HepG2 (cell line): ENCODE results near the gene LURAP1L. TPM values are rescaled to one million over a fixed set of nuclear protein-coding genes. Genes with fewer than 3 reads are reported as not detected.

ENCODE experiments used
- ATAC-seq: fragments of 200-7000 bp; cut with Tn5 transposase; 3 replicates; pipeline ENCODE4 v1.9.1; 2020; ENCODE audit warnings: mild to moderate bottlenecking, moderate library complexity
- Bru-seq: library from RNA; stranded (reverse); fragments of 400-500 nt; gene quantifications from one replicate; lab custom pipeline; 2021; lab: Mats Ljungman, UMichigan
- BruChase-seq, 2 experiments: library from RNA; stranded (reverse); fragments of 400-500 nt; gene quantifications; one replicate each; lab custom pipeline; 2021; lab: Mats Ljungman, UMichigan
- BruUV-seq: library from RNA; stranded (reverse); fragments of 400-500 nt; replicated peaks from 2 replicates; lab custom pipeline; 2021; lab: Mats Ljungman, UMichigan
- CTCF ChIA-PET: fragments of 300-600 bp; formaldehyde crosslinking; extraction: SDS; loops from one replicate; lab custom pipeline; 2021; ENCODE audit warnings: low total read pairs, inconsistent platforms, low intra/inter-chr PET ratio; lab: Yijun Ruan, JAX
- POLR2A ChIA-PET: fragments of 350-600 bp; sonication (Branson Sonifier 250); formaldehyde crosslinking; loops from one replicate; lab custom pipeline; 2020; ENCODE audit warnings: antibody characterized with exemption, inconsistent platforms; lab: Yijun Ruan, JAX
- DNase-seq: peaks from one replicate; pipeline ENCODE4 v3.0.0-alpha.2; 2015; ENCODE audit warnings: low spot score
- FAIRE-seq: peaks from 3 replicates; lab custom pipeline; 2011; peaks lifted over from hg19 to GRCh38; lab: Jason Lieb, UNC
- H2AFZ ChIP-seq: one replicate; pipeline ENCODE4 v1.6.1; 2011; ENCODE audit warnings: low read length, inconsistent platforms
- H3K27ac ChIP-seq: fragments of 300-600 bp; 3 replicates; pipeline ENCODE4 v1.8.0; 2011; ENCODE audit warnings: mixed run types, mild to moderate bottlenecking, mixed read lengths, low read length, inconsistent platforms; ENCODE audit not compliant: insufficient read depth; ENCODE audit errors: extremely low read length
- H3K27me3 ChIP-seq, 2 experiments: fragments of 200-600 bp in 1 of 2; 2 replicates in 1 of 2; 3 replicates in 1 of 2; pipeline versions ENCODE4 v1.6.0 to v1.8.0; 2011; ENCODE audit warnings: low read length in 2 of 2, mild to moderate bottlenecking in 2 of 2, moderate library complexity in 2 of 2, inconsistent platforms in 1 of 2; ENCODE audit not compliant: insufficient read depth in 2 of 2, control insufficient read depth in 1 of 2
- H3K36me3 ChIP-seq, 2 experiments: fragments of 200-600 bp in 1 of 2; replicated peaks in 1 of 2; 2 replicates in 1 of 2; 3 replicates in 1 of 2; pipeline versions ENCODE4 v1.5.1 to v1.8.0; 2011; ENCODE audit warnings: low read length in 2 of 2, inconsistent platforms in 1 of 2; ENCODE audit not compliant: insufficient read depth in 2 of 2, control insufficient read depth in 1 of 2
- H3K4me1 ChIP-seq: 2 replicates; pipeline ENCODE4 v1.5.1; 2012; ENCODE audit warnings: low read length, inconsistent platforms; ENCODE audit not compliant: insufficient read depth
- H3K4me2 ChIP-seq: 2 replicates; pipeline ENCODE4 v1.6.0; 2011; ENCODE audit warnings: low read depth, low read length, inconsistent platforms
- H3K4me3 ChIP-seq, 3 experiments: fragments of 200-600 bp in 1 of 3; sonication (generic), shearing (Covaris generic) in 1 of 3; replicated peaks in 1 of 3; 2 replicates each; pipeline ENCODE4 v1.5.1; 2011 to 2016; ENCODE audit warnings: low read length in 3 of 3, inconsistent platforms in 2 of 3, low read depth in 2 of 3, mild to moderate bottlenecking in 2 of 3, control low read depth in 1 of 3, mixed read lengths in 1 of 3; ENCODE audit not compliant: insufficient read depth in 1 of 3
- H3K79me2 ChIP-seq: one replicate; pipeline ENCODE4 v1.6.1; 2011; ENCODE audit warnings: low read length, inconsistent platforms; ENCODE audit not compliant: insufficient read depth
- H3K9ac ChIP-seq: 2 replicates; pipeline ENCODE4 v1.6.0; 2011; ENCODE audit warnings: mild to moderate bottlenecking, low read depth, low read length, inconsistent platforms; ENCODE audit not compliant: insufficient read depth
- H3K9me3 ChIP-seq: 2 replicates; pipeline ENCODE4 v1.5.1; 2012; ENCODE audit warnings: mild to moderate bottlenecking, low read length
- H4K20me1 ChIP-seq: 2 replicates; pipeline ENCODE4 v1.6.0; 2011; ENCODE audit warnings: inconsistent platforms, mild to moderate bottlenecking, low read length, moderate library complexity; ENCODE audit not compliant: insufficient read depth
- ARID5B ChIP-seq: IDR thresholded peaks from 2 replicates; pipeline ENCODE4 v1.4.0; 2020; ENCODE audit warnings: mild to moderate bottlenecking, missing genetic modification reagents
- ERF ChIP-seq: IDR thresholded peaks from 2 replicates; pipeline ENCODE4 v1.6.1; 2018; ENCODE audit warnings: missing biosample characterization, missing genetic modification reagents
- HMG20A ChIP-seq: IDR thresholded peaks from 2 replicates; pipeline ENCODE4 v1.6.1; 2016; ENCODE audit warnings: borderline replicate concordance
- HNF1B ChIP-seq: sonication (generic); formaldehyde crosslinking; IDR thresholded peaks from 2 replicates; pipeline ENCODE4 v1.5.1; 2020; ENCODE audit warnings: mild to moderate bottlenecking, moderate library complexity, missing genetic modification reagents
- ISX ChIP-seq: sonication (generic); formaldehyde crosslinking; conservative IDR thresholded peaks from 2 replicates; pipeline ENCODE4 v1.5.0; 2020; ENCODE audit warnings: missing genetic modification reagents
- KAT7 ChIP-seq: IDR thresholded peaks from 2 replicates; pipeline ENCODE4 v1.6.1; 2018; ENCODE audit warnings: borderline replicate concordance, missing compliant biosample characterization
- MXD1 ChIP-seq: sonication (generic); formaldehyde crosslinking; IDR thresholded peaks from 2 replicates; pipeline ENCODE4 v1.4.0; 2020; ENCODE audit warnings: mild to moderate bottlenecking, missing genetic modification reagents
- SOX6 ChIP-seq, 2 experiments: fragments of 450-650 bp in 1 of 2; sonication (generic) in 1 of 2; formaldehyde crosslinking in 1 of 2; IDR thresholded peaks; 2 replicates each; pipeline versions ENCODE4 v1.4.0 to v1.6.1; 2017 to 2020; ENCODE audit warnings: antibody characterized with exemption in 1 of 2, mild to moderate bottlenecking in 1 of 2, missing genetic modification reagents in 1 of 2
- ZBTB8A ChIP-seq: sonication (generic); formaldehyde crosslinking; IDR thresholded peaks from 2 replicates; pipeline ENCODE4 v1.4.0; 2020; ENCODE audit warnings: mild to moderate bottlenecking, low read depth, missing genetic modification reagents, borderline replicate concordance
- ZFY ChIP-seq: sonication (generic); formaldehyde crosslinking; IDR thresholded peaks from 2 replicates; pipeline ENCODE4 v1.4.0; 2020; ENCODE audit warnings: missing genetic modification reagents
- WGBS: methylation state at CpG from one replicate; pipeline ENCODE4 v1.1.6; 2017; ENCODE audit warnings: low lambda C conversion rate; 5-methylcytosine and 5-hydroxymethylcytosine counted together
- in situ Hi-C: cut with HindIII; loops from 2 replicates; pipeline ENCODE4 v1.10.0; 2017; ENCODE audit warnings: low pct_unique_long_range_greater_than_20kb; ENCODE audit not compliant: extremely low pct_ligation_motif_present
- intact Hi-C: fragments of 100-400 bp; cut with micrococcal nuclease; formaldehyde crosslinking; loops from one replicate; pipeline ENCODE4 v1.10.0; 2022; ENCODE audit not compliant: unreplicated experiment
- long read RNA-seq, 2 experiments: library from RNA in 1 of 2; library from polyadenylated mRNA in 1 of 2; stranded (forward) in 1 of 2; unstranded in 1 of 2; transcript quantifications; one replicate each; pipeline ENCODE4 v2.0.0, GENCODE V29; 2019 to 2022
- polyA minus RNA-seq, 3 experiments: library from RNA; depleted of rRNA, polyadenylated mRNA; stranded (reverse); fragments of >200 nt; gene quantifications; 2 replicates each; pipeline ENCODE4 v1.2.3, GENCODE V29; 2011; ENCODE audit warnings: low replicate concordance in 1 of 3
- polyA plus RNA-seq, 8 experiments: library from polyadenylated mRNA; depleted of rRNA in 3 of 8; stranded (reverse) in 7 of 8; unstranded in 1 of 8; fragments of >200 nt; fragmentation: Illumina TruSeq in 4 of 8; extraction: Trizol in 4 of 8; gene quantifications; 2 replicates each; pipeline versions ENCODE4 v1.2.1 to v1.2.3, GENCODE V29; 2011 to 2016; ENCODE audit warnings: low read depth in 4 of 8, missing spikeins in 1 of 8, mixed read lengths in 1 of 8; ENCODE audit not compliant: insufficient read depth in 1 of 8
- total RNA-seq, 5 experiments: library from RNA; depleted of rRNA; stranded (reverse); fragments of >200 nt; fragmentation: Illumina TruSeq; extraction: Trizol; gene quantifications; 2 replicates each; pipeline ENCODE4 v1.2.3, GENCODE V29; 2016; ENCODE audit warnings: low read depth in 1 of 5

LURAP1L gene
- total RNA-seq (2016; rRNA removed; fragmentation: Illumina TruSeq; extraction: Trizol) (6.5 and 6.7 TPM in 2 replicates), polyA plus RNA-seq (2011; rRNA removed) (16.6 and 20.6 TPM in 2 replicates), polyA minus RNA-seq (2011; rRNA and poly(A)+ RNA removed; ENCODE audit: low replicate concordance) (9.5 and 19.8 TPM in 2 replicates), Bru-seq, nascent RNA (percentile 86 among the genes with signal in this experiment), BruChase-seq, experiment 1, labeled RNA remaining after a 6-hour chase (percentile 58 among the genes with signal in this experiment), BruChase-seq, experiment 2, labeled RNA remaining after a 2-hour chase (percentile 74 among the genes with signal in this experiment)
- 1.7 and 2.1 TPM in 2 replicates for total RNA-seq (2016; cell fraction: cytosol; rRNA removed; fragmentation: Illumina TruSeq; extraction: Trizol; ENCODE audit: low read depth)
- 6.2 and 7.1 TPM in 2 replicates for total RNA-seq (2016; cell fraction: insoluble cytoplasmic fraction; rRNA removed; fragmentation: Illumina TruSeq; extraction: Trizol)
- total RNA-seq (2016; cell fraction: membrane; rRNA removed; fragmentation: Illumina TruSeq; extraction: Trizol), result 4.6 and 5.0 TPM in 2 replicates
- 10.9 and 12.5 TPM in 2 replicates for total RNA-seq (2016; cell fraction: nucleus; rRNA removed; fragmentation: Illumina TruSeq; extraction: Trizol)
- 13.0 and 19.1 TPM in 2 replicates for polyA plus RNA-seq (2011; cell fraction: cytosol; rRNA removed)
- polyA plus RNA-seq (2011; cell fraction: nucleus; rRNA removed), result 15.2 and 19.1 TPM in 2 replicates
- 18.4 and 22.0 TPM in 2 replicates for polyA plus RNA-seq (2012)
- polyA plus RNA-seq (2016; cell fraction: cytosol; fragmentation: Illumina TruSeq; extraction: Trizol; ENCODE audit: low read depth), result 1.7 and 2.0 TPM in 2 replicates
- 8.2 and 9.1 TPM in 2 replicates for polyA plus RNA-seq (2016; cell fraction: insoluble cytoplasmic fraction; fragmentation: Illumina TruSeq; extraction: Trizol; ENCODE audit: low read depth)
- 3.9 and 4.5 TPM in 2 replicates for polyA plus RNA-seq (2016; cell fraction: membrane; fragmentation: Illumina TruSeq; extraction: Trizol; ENCODE audit: low read depth)
- 9.3 and 12.2 TPM in 2 replicates for polyA plus RNA-seq (2016; cell fraction: nucleus; fragmentation: Illumina TruSeq; extraction: Trizol; ENCODE audit: insufficient read depth, low read depth)
- 10.3 TPM in 2 replicates for polyA minus RNA-seq (2011; cell fraction: cytosol; rRNA and poly(A)+ RNA removed)
- polyA minus RNA-seq (2011; cell fraction: nucleus; rRNA and poly(A)+ RNA removed), result 44.4 and 63.9 TPM in 2 replicates
- long read RNA-seq, experiment 1, partial matches to known transcripts, result 1 of 6 reads
- long read RNA-seq, experiment 1, other reads (novel, unspliced or antisense), result 2 of 6 reads
- long read RNA-seq, experiment 2, transcript LURAP1L-201 (2 exons, 1,753 nt), result major isoform, 12 of 35 reads
- long read RNA-seq, experiment 2, transcript LURAP1L-202 (2 exons, 739 nt), result minor isoform, 10 of 35 reads
- long read RNA-seq, experiment 2, partial matches to known transcripts, result 0 of 35 reads
- long read RNA-seq, experiment 2, other reads (novel, unspliced or antisense), result 13 of 35 reads

GRCh38 chr9:12774861-12775678 lies at the start of gene LURAP1L:
TSS of gene LURAP1L (plus strand) at chr9:12775020. CDS start at chr9:12775716, 696 bp downstream.
- FAIRE-seq, result no peak
- no peaks in the 10 kb centered on the region for H3K36me3 ChIP-seq
- H3K4me2 ChIP-seq, result peak within 1 kb of the TSS; percentile 85
- ChIA-PET CTCF (interaction anchor here (0.9 kb wide), 1 partner anchor 110 kb away, joined by 3 read pairs; no protein-coding TSS in a partner anchor), POLR2A (interaction anchor here (0.7 to 7.4 kb wide), 9 partner anchors 10 to 54 kb away, joined by 3 to 342 read pairs (median 10); no protein-coding TSS in a partner anchor)
- no peaks in the 10 kb centered on the region; a peak in 1 of 5 replicates for H3K27me3 ChIP-seq
- in situ Hi-C loops (loop anchor here (5.0 to 10.0 kb wide), 2 partner anchors 42 to 50 kb away; no protein-coding TSS in a partner anchor), intact Hi-C loops (no loop called here)
- peaks cover 40% of the 10 kb centered on the region for H3K79me2 ChIP-seq
- DNase-seq, result peak; percentile 70
- peak within 1 kb of the TSS; percentile 86 for H3K9ac ChIP-seq
- peak within 1 kb of the TSS; percentile 74 to 90 (median 84) for H3K4me3 ChIP-seq
- H4K20me1 ChIP-seq, result no peaks in the 10 kb centered on the region
- ATAC-seq, result peak; percentile 52
- TSS peak; percentile 79 for BruUV-seq
- peaks cover 23% of the 10 kb centered on the region for H3K4me1 ChIP-seq
- H3K27ac ChIP-seq, result peak within 1 kb of the TSS; percentile 97
- H2AFZ ChIP-seq, result peak within 1 kb of the TSS; percentile 30
- WGBS, result 1% methylated on average over 33 of the region's 34 CpGs
- H3K9me3 ChIP-seq, result no peaks in the 10 kb centered on the region
- no peak for TF ChIP-seq MXD1
- peak; percentile 78 for TF ChIP-seq KAT7 (CRISPR knock-in tag)
- TF ChIP-seq HMG20A (CRISPR knock-in tag), result 0 out of 2 replicates have a peak, but pooled peaks have one; percentile 36
- peak; percentile 64; the same call in 1 of the 2 replicates for TF ChIP-seq ERF
- no peak for TF ChIP-seq SOX6 (IDR thresholded peaks at IDR 0.05)
- peak; percentile 30; the same call in 1 of the 2 replicates for TF ChIP-seq SOX6 (CRISPR knock-in tag; IDR thresholded peaks at IDR 0.05)
- peak; percentile 61 for TF ChIP-seq HNF1B (CRISPR knock-in tag)
- no peak for TF ChIP-seq ZBTB8A (CRISPR knock-in tag)
- TF ChIP-seq ZFY (CRISPR knock-in tag), result 0 out of 2 replicates have a peak, but pooled peaks have one; percentile 24
- no peak for TF ChIP-seq ISX
- TF ChIP-seq ARID5B, result peak; percentile 29
